ENCODE data around the gene ANKLE2. TPM values are rescaled to one million over a fixed set of nuclear protein-coding genes. Genes with fewer than 3 reads are reported as not detected.

ANKLE2 gene
- total and polyA plus RNA-seq, 4 donors = 8.4 to 24.1 (median 15.4) TPM

DNA sequence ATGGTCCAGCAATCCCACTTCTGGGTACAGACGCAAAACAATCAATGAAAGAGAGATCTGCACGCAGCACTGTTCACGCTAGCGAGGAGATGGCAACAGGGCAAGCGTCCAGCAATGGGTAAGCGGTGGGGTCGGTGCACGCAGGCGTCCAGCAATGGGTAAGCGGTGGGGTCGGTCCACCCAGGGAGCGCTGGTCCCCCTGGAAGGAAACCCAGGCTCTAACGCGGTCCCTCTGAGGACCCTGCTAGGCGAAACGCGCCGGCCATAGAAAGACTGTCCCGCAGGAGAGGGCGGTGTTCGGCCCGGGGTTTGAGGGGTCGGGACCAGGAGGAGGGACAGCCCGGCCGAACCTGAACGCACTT lies 51.6 kb downstream of the ANKLE2 start:
- H3K36me3 ChIP-seq (ENCODE audit: control insufficient read depth in 4 of 4, insufficient read depth in 3 of 4, low read depth in 1 of 4, low read length in 3 of 4) = peaks cover 0 to 5% (median 3%) of the 10 kb centered on the region in 4 donors
- no peaks in the 10 kb centered on the region for H3K27me3 ChIP-seq (ENCODE audit: control insufficient read depth in 4 of 4, insufficient read depth in 4 of 4, low read length in 3 of 4)
- TF ChIP-seq, protein P1, sequence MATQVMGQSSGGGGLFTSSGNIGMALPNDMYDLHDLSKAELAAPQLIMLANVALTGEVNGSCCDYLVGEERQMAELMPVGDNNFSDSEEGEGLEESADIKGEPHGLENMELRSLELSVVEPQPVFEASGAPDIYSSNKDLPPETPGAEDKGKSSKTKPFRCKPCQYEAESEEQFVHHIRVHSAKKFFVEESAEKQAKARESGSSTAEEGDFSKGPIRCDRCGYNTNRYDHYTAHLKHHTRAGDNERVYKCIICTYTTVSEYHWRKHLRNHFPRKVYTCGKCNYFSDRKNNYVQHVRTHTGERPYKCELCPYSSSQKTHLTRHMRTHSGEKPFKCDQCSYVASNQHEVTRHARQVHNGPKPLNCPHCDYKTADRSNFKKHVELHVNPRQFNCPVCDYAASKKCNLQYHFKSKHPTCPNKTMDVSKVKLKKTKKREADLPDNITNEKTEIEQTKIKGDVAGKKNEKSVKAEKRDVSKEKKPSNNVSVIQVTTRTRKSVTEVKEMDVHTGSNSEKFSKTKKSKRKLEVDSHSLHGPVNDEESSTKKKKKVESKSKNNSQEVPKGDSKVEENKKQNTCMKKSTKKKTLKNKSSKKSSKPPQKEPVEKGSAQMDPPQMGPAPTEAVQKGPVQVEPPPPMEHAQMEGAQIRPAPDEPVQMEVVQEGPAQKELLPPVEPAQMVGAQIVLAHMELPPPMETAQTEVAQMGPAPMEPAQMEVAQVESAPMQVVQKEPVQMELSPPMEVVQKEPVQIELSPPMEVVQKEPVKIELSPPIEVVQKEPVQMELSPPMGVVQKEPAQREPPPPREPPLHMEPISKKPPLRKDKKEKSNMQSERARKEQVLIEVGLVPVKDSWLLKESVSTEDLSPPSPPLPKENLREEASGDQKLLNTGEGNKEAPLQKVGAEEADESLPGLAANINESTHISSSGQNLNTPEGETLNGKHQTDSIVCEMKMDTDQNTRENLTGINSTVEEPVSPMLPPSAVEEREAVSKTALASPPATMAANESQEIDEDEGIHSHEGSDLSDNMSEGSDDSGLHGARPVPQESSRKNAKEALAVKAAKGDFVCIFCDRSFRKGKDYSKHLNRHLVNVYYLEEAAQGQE (IDR thresholded peaks at IDR 0.05) = peak; percentile 64
- TF ChIP-seq, protein P2, sequence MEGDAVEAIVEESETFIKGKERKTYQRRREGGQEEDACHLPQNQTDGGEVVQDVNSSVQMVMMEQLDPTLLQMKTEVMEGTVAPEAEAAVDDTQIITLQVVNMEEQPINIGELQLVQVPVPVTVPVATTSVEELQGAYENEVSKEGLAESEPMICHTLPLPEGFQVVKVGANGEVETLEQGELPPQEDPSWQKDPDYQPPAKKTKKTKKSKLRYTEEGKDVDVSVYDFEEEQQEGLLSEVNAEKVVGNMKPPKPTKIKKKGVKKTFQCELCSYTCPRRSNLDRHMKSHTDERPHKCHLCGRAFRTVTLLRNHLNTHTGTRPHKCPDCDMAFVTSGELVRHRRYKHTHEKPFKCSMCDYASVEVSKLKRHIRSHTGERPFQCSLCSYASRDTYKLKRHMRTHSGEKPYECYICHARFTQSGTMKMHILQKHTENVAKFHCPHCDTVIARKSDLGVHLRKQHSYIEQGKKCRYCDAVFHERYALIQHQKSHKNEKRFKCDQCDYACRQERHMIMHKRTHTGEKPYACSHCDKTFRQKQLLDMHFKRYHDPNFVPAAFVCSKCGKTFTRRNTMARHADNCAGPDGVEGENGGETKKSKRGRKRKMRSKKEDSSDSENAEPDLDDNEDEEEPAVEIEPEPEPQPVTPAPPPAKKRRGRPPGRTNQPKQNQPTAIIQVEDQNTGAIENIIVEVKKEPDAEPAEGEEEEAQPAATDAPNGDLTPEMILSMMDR (IDR thresholded peaks at IDR 0.05; ENCODE audit: low read depth, low read length, missing input control) = no peak
- peak overlapping the region; percentile 92 to 93 for H3K27ac ChIP-seq (ENCODE audit: low read depth in 1 of 2, low read length in 2 of 2)
- no peaks in the 10 kb centered on the region for H3K9me3 ChIP-seq (ENCODE audit: control insufficient read depth in 4 of 4, low read length in 3 of 4)
- whole genome bisulfite sequencing = 2% methylated on average over 26 of the region's 26 CpGs
- peak overlapping the region; percentile 49 to 94 for H3K9ac ChIP-seq (ENCODE audit: low read depth in 1 of 2, low read length in 2 of 2)
- peaks cover 0 to 15% (median 12%) of the 10 kb centered on the region in 4 donors for H3K4me1 ChIP-seq (ENCODE audit: control insufficient read depth in 4 of 4, insufficient read depth in 4 of 4, low read length in 3 of 4)
- peak overlapping the region; percentile 77 to 97 (median 85) for H3K4me3 ChIP-seq (ENCODE audit: low read depth in 1 of 3, low read length in 3 of 3)
- peak; percentile 43 for DNase-seq (ENCODE audit: low spot score)

DNA sequence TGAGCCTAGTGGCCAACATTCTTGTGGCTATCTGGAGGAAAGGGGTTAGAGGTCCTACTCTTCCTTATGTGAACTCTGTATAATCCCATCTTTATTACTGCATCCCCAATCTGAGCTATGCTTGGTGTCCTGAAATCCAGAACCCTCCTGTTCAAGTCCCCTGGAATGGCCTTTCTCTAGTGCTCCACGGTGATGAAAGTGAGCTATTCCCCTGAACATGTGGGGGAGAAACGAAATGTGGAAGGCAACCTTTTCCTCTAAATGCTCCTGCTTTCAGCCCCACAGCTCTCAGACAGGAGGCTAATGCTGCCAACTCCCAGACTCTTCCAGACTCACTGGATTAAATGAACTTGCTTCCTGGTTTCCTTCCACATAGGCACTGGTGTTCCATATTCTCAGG lies 53.5 kb downstream of the ANKLE2 start:
- TF ChIP-seq, protein P1 (IDR thresholded peaks at IDR 0.05) = no peak
- TF ChIP-seq RXRA (IDR thresholded peaks at IDR 0.05) (no peak), NR2F2 (IDR thresholded peaks at IDR 0.05) (no peak), FOXA1 (IDR thresholded peaks at IDR 0.05) (no peak), GABPA (IDR thresholded peaks at IDR 0.05 in 1 of 2, conservative IDR thresholded peaks at IDR 0.05 in 1 of 2) (no peak), HNF4G (IDR thresholded peaks at IDR 0.05) (no peak), TAF1 (conservative IDR thresholded peaks at IDR 0.05) (no peak), YY1 (IDR thresholded peaks at IDR 0.05) (no peak), EGR1 (IDR thresholded peaks at IDR 0.05; ENCODE audit: low read depth in 2 of 2) (no peak), JUND (IDR thresholded peaks at IDR 0.05) (no peak), SP1 (IDR thresholded peaks at IDR 0.05) (no peak)
- TF ChIP-seq, protein P3, sequence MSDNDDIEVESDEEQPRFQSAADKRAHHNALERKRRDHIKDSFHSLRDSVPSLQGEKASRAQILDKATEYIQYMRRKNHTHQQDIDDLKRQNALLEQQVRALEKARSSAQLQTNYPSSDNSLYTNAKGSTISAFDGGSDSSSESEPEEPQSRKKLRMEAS (IDR thresholded peaks at IDR 0.05) = no peak
- no peak overlapping the region for H3K4me3 ChIP-seq (ENCODE audit: low read depth in 1 of 3, low read length in 3 of 3)
- no peak for DNase-seq (ENCODE audit: low spot score)
- H3K36me3 ChIP-seq (ENCODE audit: control insufficient read depth in 4 of 4, insufficient read depth in 3 of 4, low read depth in 1 of 4, low read length in 3 of 4) = peaks cover 5 to 13% (median 8%) of the 10 kb centered on the region in 4 donors
- H3K9ac ChIP-seq (ENCODE audit: low read depth in 1 of 2, low read length in 2 of 2) = no peak overlapping the region
- no peaks in the 10 kb centered on the region for H3K9me3 ChIP-seq (ENCODE audit: control insufficient read depth in 4 of 4, low read length in 3 of 4)
- H3K27ac ChIP-seq (ENCODE audit: low read depth in 1 of 2, low read length in 2 of 2) = peak overlapping the region in 1 of 2 donors; percentile 12
- no peaks in the 10 kb centered on the region for H3K27me3 ChIP-seq (ENCODE audit: control insufficient read depth in 4 of 4, insufficient read depth in 4 of 4, low read length in 3 of 4)
- peaks cover 0 to 15% (median 12%) of the 10 kb centered on the region in 4 donors for H3K4me1 ChIP-seq (ENCODE audit: control insufficient read depth in 4 of 4, insufficient read depth in 4 of 4, low read length in 3 of 4)
- 83% methylated on average over 2 of the region's 2 CpGs for WGBS
